Renal cortex interstitium (tissue), 15 donors: ENCODE results near the gene RIOK1. TPM values are rescaled to one million over a fixed set of nuclear protein-coding genes. Genes with fewer than 3 reads are reported as not detected.
"Not testable (repeated sequence)": the region's sequence is repeated elsewhere in the genome, so short reads cannot be mapped to it uniquely, and the experiment has no call there.

Experiments used
- DNase-seq, 11 donors: peaks; one replicate each; pipeline ENCODE4 v3.0.0-alpha.2; 2013; ENCODE audit warnings: low read depth in 9 of 11, low spot score in 4 of 11; ENCODE audit errors: extremely low read depth in 1 of 11
- long read RNA-seq, 16 experiments: transcript quantifications; one replicate each; lab custom pipeline, GENCODE V29; 2026
- polyA plus RNA-seq, 3 donors: library from polyadenylated mRNA; unstranded; fragments of 120-200 nt; gene quantifications; one replicate each; pipeline ENCODE4 v1.2.1, GENCODE V29; 2013; ENCODE audit not compliant: insufficient read length in 3 of 3

Gene RIOK1
- polyA plus RNA-seq, result 10 to 100 TPM; 27.4 to 37.0 (median 28.5) TPM
- long read RNA-seq, donor 1, transcript RIOK1-202 (17 exons, 2,810 nt), result major isoform, 5 of 11 reads
- long read RNA-seq, donor 1, partial matches to known transcripts, result 6 of 11 reads
- long read RNA-seq, donor 1, other reads (novel, unspliced or antisense), result 0 of 11 reads
- long read RNA-seq, donor 2, transcript RIOK1-202 (17 exons, 2,810 nt), result major isoform, 7 of 24 reads
- long read RNA-seq, donor 2, partial matches to known transcripts, result 17 of 24 reads
- long read RNA-seq, donor 2, other reads (novel, unspliced or antisense), result 0 of 24 reads
- long read RNA-seq, donor 3, transcript RIOK1-202 (17 exons, 2,810 nt), result major isoform, 7 of 8 reads
- long read RNA-seq, donor 3, partial matches to known transcripts, result 0 of 8 reads
- long read RNA-seq, donor 3, other reads (novel, unspliced or antisense), result 0 of 8 reads
- long read RNA-seq, donor 4, partial matches to known transcripts, result 0 of 4 reads
- long read RNA-seq, donor 4, other reads (novel, unspliced or antisense), result 0 of 4 reads
- long read RNA-seq, donor 5, result 0 reads
- long read RNA-seq, donor 6, transcript RIOK1-202 (17 exons, 2,810 nt), result major isoform, 5 of 5 reads
- long read RNA-seq, donor 6, partial matches to known transcripts, result 0 of 5 reads
- long read RNA-seq, donor 6, other reads (novel, unspliced or antisense), result 0 of 5 reads
- long read RNA-seq, donor 7, transcript RIOK1-202 (17 exons, 2,810 nt), result major isoform, 6 of 18 reads
- long read RNA-seq, donor 7, partial matches to known transcripts, result 12 of 18 reads
- long read RNA-seq, donor 7, other reads (novel, unspliced or antisense), result 0 of 18 reads
- long read RNA-seq, donor 8, result 0 reads
- long read RNA-seq, donor 9, transcript RIOK1-202 (17 exons, 2,810 nt), result major isoform, 9 of 9 reads
- long read RNA-seq, donor 9, partial matches to known transcripts, result 0 of 9 reads
- long read RNA-seq, donor 9, other reads (novel, unspliced or antisense), result 0 of 9 reads
- long read RNA-seq, donor 10, transcript RIOK1-202 (17 exons, 2,810 nt), result major isoform, 6 of 6 reads
- long read RNA-seq, donor 10, partial matches to known transcripts, result 0 of 6 reads
- long read RNA-seq, donor 10, other reads (novel, unspliced or antisense), result 0 of 6 reads
- long read RNA-seq, donor 11, transcript RIOK1-202 (17 exons, 2,810 nt), result major isoform, 6 of 6 reads
- long read RNA-seq, donor 11, partial matches to known transcripts, result 0 of 6 reads
- long read RNA-seq, donor 11, other reads (novel, unspliced or antisense), result 0 of 6 reads
- long read RNA-seq, donor 12, partial matches to known transcripts, result 0 of 1 reads
- long read RNA-seq, donor 12, other reads (novel, unspliced or antisense), result 0 of 1 reads
- long read RNA-seq, donor 13, result 0 reads
- long read RNA-seq, donor 14, partial matches to known transcripts, result 0 of 3 reads
- long read RNA-seq, donor 14, other reads (novel, unspliced or antisense), result 0 of 3 reads
- long read RNA-seq, donor 15, transcript RIOK1-202 (17 exons, 2,810 nt), result major isoform, 9 of 9 reads
- long read RNA-seq, donor 15, partial matches to known transcripts, result 0 of 9 reads
- long read RNA-seq, donor 15, other reads (novel, unspliced or antisense), result 0 of 9 reads
- long read RNA-seq, donor 16, transcript RIOK1-202 (17 exons, 2,810 nt), result major isoform, 15 of 30 reads
- long read RNA-seq, donor 16, partial matches to known transcripts, result 15 of 30 reads
- long read RNA-seq, donor 16, other reads (novel, unspliced or antisense), result 0 of 30 reads

- peak; percentile 79 to 94 (median 91) for DNase-seq
Observed at GRCh38 chr6:7389451-7390225, at the start of gene RIOK1, which contains the start of gene CAGE1. Gene RIOK1, plus strand, starts transcription at chr6:7389808. Its CDS starts 195 bp downstream, at chr6:7390003. Gene CAGE1, minus strand, starts transcription at chr6:7389742. Its CDS starts 2,569 bp downstream, at chr6:7387173.

GRCh38 chr6:7341271-7341670 lies 48.3 kb upstream of the RIOK1 start:
- DNase-seq, result no peak

GRCh38 chr6:7341989-7342742 lies 47.4 kb upstream of the RIOK1 start:
- no peak for DNase-seq

DNA sequence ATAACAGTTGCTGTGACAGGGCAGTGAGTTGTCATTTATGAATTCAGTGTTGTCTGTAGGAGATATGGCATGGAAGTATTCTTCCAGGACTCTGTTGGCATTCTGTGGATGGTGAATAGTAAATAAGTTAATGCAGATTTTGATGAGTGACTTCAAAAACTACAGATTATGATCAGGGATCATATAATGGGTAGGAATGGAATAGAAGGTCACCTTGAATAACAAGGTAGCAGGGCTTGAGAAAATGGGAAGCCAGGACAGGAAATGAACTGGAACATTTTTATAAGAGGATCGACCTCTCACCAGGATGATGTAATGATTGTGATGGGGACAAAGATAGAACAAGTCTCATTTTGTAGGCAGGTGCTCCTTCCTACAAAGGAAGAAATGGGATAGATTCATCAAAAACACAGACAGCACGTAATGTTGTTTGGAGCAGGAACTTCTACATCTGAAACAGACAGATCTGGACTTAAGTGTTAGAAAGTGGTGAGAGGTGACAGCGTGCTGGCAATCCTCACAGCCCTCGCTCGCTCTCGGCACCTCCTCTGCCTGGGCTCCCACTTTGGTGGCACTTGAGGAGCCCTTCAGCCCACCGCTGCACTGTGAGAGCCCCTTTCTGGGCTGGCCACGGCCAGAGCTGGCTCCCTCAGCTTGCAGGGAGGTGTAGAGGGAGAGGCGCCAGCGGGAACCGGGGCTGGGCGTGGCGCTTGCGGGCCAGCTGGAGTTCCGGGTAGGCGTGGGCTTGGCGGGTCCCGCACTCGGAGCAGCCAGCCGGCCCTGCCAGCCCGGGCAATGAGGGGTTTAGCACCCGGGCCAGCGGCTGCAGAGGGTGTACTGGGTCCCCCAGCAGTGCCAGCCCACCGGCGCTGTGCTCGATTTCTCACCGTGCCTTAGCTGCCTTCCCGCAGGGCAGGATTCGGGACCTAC lies 45.8 kb upstream of the RIOK1 start:
- no peak for DNase-seq

DNA sequence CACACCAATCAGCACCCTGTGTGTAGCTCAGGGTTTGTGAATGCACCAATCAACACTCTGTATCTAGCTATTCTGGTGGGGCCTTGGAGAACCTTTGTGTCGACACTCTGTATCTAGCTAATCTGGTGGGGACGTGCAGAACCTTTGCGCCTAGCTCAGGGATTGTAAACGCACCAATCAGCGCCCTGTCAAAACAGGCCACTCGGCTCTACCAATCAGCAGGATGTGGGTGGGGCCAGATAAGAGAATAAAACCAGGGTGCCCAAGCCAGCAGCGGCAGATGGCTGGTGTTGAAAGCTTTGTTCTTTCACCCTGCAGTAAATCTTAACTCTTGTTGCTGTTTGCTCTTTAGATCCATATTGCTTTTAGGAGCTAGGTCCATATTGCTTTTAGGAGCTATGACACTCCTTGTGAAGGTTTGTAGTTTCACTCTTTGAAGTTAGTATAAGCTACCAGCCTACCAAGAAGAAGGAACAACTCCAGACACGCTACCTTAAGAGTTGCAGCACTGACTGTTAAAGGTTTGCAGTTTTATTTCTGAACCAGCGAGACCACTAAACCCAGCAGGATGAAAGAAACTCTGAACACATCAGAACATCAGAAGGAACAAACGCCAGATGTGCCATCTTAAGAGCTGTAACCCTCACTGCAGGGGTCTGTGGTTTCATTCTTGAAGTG lies 44.7 kb upstream of the RIOK1 start:
- DNase-seq, result not testable (repeated sequence)

DNA sequence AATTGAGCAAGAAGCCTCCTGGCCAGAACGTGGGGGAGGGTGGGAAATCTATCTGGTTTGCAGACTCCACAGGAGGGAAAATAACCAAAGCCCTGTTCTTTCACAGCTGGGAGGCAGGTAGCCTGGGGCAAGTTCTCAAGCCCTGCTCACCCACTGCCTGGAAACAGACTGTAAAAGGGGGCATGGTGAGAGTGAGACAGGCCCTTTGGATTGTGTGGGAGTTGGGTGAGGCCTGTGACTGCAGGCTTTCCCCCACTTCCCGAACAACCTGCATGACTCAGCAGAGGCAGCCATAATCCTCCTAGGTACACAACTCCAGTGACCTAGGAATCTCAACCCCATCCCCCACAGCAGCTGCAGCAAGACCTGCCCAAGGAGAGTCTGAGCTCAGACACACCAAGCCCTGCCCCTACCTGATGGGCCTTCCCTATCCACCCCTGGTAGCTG lies 42.0 kb upstream of the RIOK1 start:
- not testable (repeated sequence) for DNase-seq

DNA sequence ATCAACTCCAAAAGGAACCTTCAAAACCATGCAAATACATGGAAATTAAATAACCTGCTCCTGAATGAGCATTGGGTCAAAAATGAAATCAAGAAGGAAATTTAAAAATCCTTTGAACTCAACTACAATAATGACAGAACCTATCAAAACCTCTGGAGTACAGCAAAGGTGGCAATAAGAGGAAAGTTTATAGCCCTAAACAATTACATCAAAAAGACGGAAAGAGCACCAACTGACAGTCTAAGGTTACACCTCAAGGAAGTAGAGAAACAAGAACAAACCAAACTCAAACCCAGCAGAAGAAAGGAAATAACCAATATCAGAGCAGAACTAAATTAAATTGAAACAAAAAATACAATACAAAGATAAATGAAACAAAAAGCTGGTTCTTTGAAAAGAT lies 39.0 kb upstream of the RIOK1 start:
- not testable (repeated sequence) for DNase-seq

- DNase-seq, result not testable (repeated sequence)
Observed at GRCh38 chr6:7351916-7352315, 37.7 kb upstream of the RIOK1 start.

DNA sequence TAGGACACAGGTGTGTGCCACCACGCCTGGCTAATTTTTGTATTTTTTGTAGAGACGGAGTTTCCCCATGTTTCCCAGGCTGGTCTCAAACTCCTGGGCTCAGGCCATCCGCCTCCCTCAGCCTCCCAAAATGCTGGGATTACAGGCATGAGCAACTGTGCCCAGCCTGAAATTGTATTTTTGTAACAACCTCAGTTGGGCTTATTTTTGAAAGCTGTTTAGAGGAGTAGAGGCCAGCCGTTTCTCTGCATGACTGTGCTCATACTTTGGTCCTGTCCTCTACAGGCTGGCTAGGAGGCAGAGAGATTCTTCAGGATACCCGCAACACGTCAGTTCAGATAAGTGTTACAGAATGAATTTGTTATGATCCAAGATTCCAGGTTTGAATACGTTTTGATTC lies 22.2 kb upstream of the RIOK1 start:
- DNase-seq, result no peak

DNA sequence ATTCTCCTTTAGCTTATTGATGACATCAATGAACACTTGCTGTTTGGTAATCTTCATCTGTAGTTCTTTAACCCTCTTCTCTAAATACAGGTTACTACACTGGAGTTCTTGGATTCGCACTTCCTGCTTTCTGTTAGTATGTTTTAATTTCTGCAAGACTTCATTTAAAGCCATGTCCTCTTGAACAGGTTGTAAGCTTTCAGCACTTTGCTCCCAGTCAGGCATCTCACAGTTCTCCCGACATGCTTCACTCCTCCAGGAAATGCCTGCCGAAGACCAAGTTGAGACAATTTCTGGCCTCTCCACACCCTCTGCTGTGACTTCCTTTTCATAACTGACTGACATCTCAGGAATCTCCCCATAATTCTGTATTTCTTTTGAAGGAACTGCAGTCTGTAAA lies 15.9 kb upstream of the RIOK1 start:
- no peak for DNase-seq

- DNase-seq, result no peak
Observed at GRCh38 chr6:7377961-7378360, 11.6 kb upstream of the RIOK1 start.

DNA sequence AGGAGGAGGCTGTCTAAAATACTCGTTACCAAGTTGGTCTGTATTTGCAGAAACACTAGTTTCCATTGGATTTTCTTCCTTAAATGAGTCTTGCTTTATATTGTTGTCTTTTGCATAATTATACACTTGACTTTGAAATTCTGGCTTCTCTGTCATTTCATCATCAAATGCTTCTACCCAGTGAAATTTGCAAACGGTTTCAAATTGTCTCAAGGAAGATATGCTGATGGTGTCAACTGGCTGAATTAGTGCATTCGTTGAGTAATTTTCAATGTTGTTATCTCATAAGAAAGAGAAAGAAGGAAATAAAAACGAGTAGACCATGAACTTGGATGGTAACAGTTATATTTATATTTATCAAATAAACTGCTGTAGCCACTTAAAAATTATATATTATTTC lies 10.9 kb upstream of the RIOK1 start:
- DNase-seq, result no peak

DNA sequence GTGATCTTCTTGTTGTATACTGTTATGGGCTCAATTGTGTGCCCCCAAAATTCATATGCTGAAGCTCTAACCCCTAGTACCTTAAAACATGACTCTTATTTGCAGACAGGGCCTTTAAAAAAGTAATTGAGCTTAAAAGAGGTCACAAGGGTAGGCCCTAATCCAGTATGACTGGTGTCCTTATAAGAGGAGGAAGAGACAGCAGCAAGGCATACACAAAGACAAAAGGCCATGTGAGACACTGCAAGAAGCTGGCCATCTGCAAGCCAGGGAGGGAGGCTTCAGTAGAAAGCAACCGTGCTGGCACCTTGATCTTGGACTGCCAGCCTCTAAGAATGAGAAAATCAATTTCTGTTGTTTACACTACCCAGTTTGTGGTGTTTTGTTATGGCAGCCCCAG lies 8.5 kb upstream of the RIOK1 start:
- DNase-seq, result no peak

DNA sequence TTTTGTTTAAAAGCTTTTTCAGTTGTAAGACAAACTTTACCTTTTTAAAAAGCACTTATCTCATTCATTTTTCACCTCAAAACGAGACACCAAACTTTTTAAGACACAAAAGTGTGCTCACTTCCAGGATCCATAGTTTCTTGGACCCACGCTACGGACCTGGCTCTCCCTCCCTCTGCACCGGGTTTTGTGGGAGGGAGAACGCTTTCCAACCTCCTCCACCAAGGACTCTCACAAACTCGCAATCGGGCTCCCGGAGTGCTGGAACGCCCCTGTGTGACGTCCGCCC lies 502 bp upstream of the RIOK1 start:
- peak in 2 of 11 donors; percentile 46 to 57 for DNase-seq

- peak in 1 of 11 donors; percentile 18 for DNase-seq
Observed at GRCh38 chr6:7390226-7390878, 744 bp downstream of the RIOK1 start.
